HepG2 (cell line): ENCODE measurements around the gene AQP10. TPM values are rescaled to one million over a fixed set of nuclear protein-coding genes. Genes with fewer than 3 reads are reported as not detected.

Experiments
- CBX5 ChIP-seq: sonication (generic); formaldehyde crosslinking; IDR thresholded peaks from 2 replicates; pipeline ENCODE4 v1.4.0; 2020; ENCODE audit warnings: missing genetic modification reagents, borderline replicate concordance
- HCFC1 ChIP-seq: fragments of 150-350 bp; IDR thresholded peaks from 2 replicates; pipeline ENCODE4 v1.6.1; 2014; ENCODE audit warnings: low read depth, low read length
- KDM2A ChIP-seq: sonication (generic); formaldehyde crosslinking; IDR thresholded peaks from 2 replicates; pipeline ENCODE4 v1.4.0; 2020; ENCODE audit warnings: low read depth, missing genetic modification reagents, borderline replicate concordance
- KDM3A ChIP-seq: IDR thresholded peaks from 2 replicates; pipeline ENCODE4 v1.6.1; 2018; ENCODE audit warnings: low read depth, missing compliant biosample characterization
- NFRKB ChIP-seq: fragments of 450-650 bp; IDR thresholded peaks from 2 replicates; pipeline ENCODE4 v1.6.1; 2017
- NONO ChIP-seq, 2 experiments: fragments of 450-650 bp in 1 of 2; sonication (generic) in 1 of 2; formaldehyde crosslinking in 1 of 2; IDR thresholded peaks in 1 of 2; conservative IDR thresholded peaks in 1 of 2; 2 replicates each; pipeline versions ENCODE4 v1.6.1 to v1.8.0; 2017 to 2022; ENCODE audit warnings: mild to moderate bottlenecking in 1 of 2, missing genetic modification reagents in 1 of 2, moderate library complexity in 1 of 2
- PHF8 ChIP-seq: sonication (generic); formaldehyde crosslinking; IDR thresholded peaks from 2 replicates; pipeline ENCODE4 v1.5.0; 2020; ENCODE audit warnings: missing genetic modification reagents
- PTBP1 ChIP-seq: fragments of 200-400 bp; formaldehyde crosslinking; IDR thresholded peaks from 2 replicates; pipeline ENCODE4 v1.6.1; 2018; ENCODE audit warnings: low read length, low read depth; ENCODE audit not compliant: poor library complexity, severe bottlenecking
- SOX6 ChIP-seq, 2 experiments: fragments of 450-650 bp in 1 of 2; sonication (generic) in 1 of 2; formaldehyde crosslinking in 1 of 2; IDR thresholded peaks; 2 replicates each; pipeline versions ENCODE4 v1.4.0 to v1.6.1; 2017 to 2020; ENCODE audit warnings: antibody characterized with exemption in 1 of 2, mild to moderate bottlenecking in 1 of 2, missing genetic modification reagents in 1 of 2
- SP2 ChIP-seq: sonication (generic); formaldehyde crosslinking; IDR thresholded peaks from 2 replicates; pipeline ENCODE4 v1.5.1; 2020; ENCODE audit warnings: mild to moderate bottlenecking, missing genetic modification reagents
- SP5 ChIP-seq: IDR thresholded peaks from 2 replicates; pipeline ENCODE4 v1.6.1; 2016; ENCODE audit warnings: low read depth, borderline replicate concordance
- SPEN ChIP-seq: sonication (generic); formaldehyde crosslinking; IDR thresholded peaks from 2 replicates; pipeline ENCODE4 v1.5.1; 2020; ENCODE audit warnings: low read depth, mild to moderate bottlenecking, missing genetic modification reagents
- TOPORS ChIP-seq: sonication (generic); formaldehyde crosslinking; IDR thresholded peaks from 2 replicates; pipeline ENCODE4 v1.8.0; 2023; ENCODE audit warnings: mild to moderate bottlenecking, missing genetic modification reagents
- XRCC5 ChIP-seq: fragments of 200-400 bp; formaldehyde crosslinking; optimal IDR thresholded peaks from 2 replicates; pipeline ENCODE3; 2017; ENCODE audit warnings: mild to moderate bottlenecking, low read length
- ZBTB42 ChIP-seq: sonication (generic); formaldehyde crosslinking; IDR thresholded peaks from 2 replicates; pipeline ENCODE4 v1.5.0; 2020; ENCODE audit warnings: mild to moderate bottlenecking, missing genetic modification reagents
- ZBTB7B ChIP-seq: sonication (generic); formaldehyde crosslinking; IDR thresholded peaks from 2 replicates; pipeline ENCODE4 v1.4.0; 2020; ENCODE audit warnings: missing genetic modification reagents
- ZFP37 ChIP-seq: sonication (generic); formaldehyde crosslinking; IDR thresholded peaks from 2 replicates; pipeline ENCODE4 v1.4.0; 2020; ENCODE audit warnings: missing genetic modification reagents, borderline replicate concordance
- ZNF274 ChIP-seq: sonication (generic); formaldehyde crosslinking; IDR thresholded peaks from 2 replicates; pipeline ENCODE4 v1.5.1; 2020; ENCODE audit warnings: mild to moderate bottlenecking, missing genetic modification reagents
- ZNF329 ChIP-seq: sonication (generic); formaldehyde crosslinking; IDR thresholded peaks from 2 replicates; pipeline ENCODE4 v1.9.0; 2021; ENCODE audit warnings: low read depth, mild to moderate bottlenecking, missing genetic modification reagents
- ZNF331 ChIP-seq: sonication (generic); formaldehyde crosslinking; IDR thresholded peaks from 2 replicates; pipeline ENCODE4 v1.4.0; 2020; ENCODE audit warnings: missing genetic modification reagents
- ZNF749 ChIP-seq: sonication (generic); formaldehyde crosslinking; IDR thresholded peaks from 2 replicates; pipeline ENCODE4 v1.8.0; 2022; ENCODE audit warnings: mild to moderate bottlenecking, missing genetic modification reagents, moderate library complexity, borderline replicate concordance
- ZNF768 ChIP-seq: sonication (generic); formaldehyde crosslinking; IDR thresholded peaks from 2 replicates; pipeline ENCODE4 v1.4.0; 2020; ENCODE audit warnings: missing genetic modification reagents
- ZNF816 ChIP-seq: sonication (generic); formaldehyde crosslinking; IDR thresholded peaks from 2 replicates; pipeline ENCODE4 v1.8.0; 2022; ENCODE audit warnings: missing genetic modification reagents, mild to moderate bottlenecking, borderline replicate concordance
- ZSCAN25 ChIP-seq: sonication (generic); formaldehyde crosslinking; IDR thresholded peaks from 2 replicates; pipeline ENCODE4 v1.8.0; 2022; ENCODE audit warnings: mild to moderate bottlenecking, missing genetic modification reagents
- polyA plus RNA-seq, 8 experiments: library from polyadenylated mRNA; depleted of rRNA in 3 of 8; stranded (reverse) in 7 of 8; unstranded in 1 of 8; fragments of >200 nt; fragmentation: Illumina TruSeq in 4 of 8; extraction: Trizol in 4 of 8; gene quantifications; 2 replicates each; pipeline versions ENCODE4 v1.2.1 to v1.2.3, GENCODE V29; 2011 to 2016; ENCODE audit warnings: low read depth in 4 of 8, missing spikeins in 1 of 8, mixed read lengths in 1 of 8; ENCODE audit not compliant: insufficient read depth in 1 of 8
- total RNA-seq, 5 experiments: library from RNA; depleted of rRNA; stranded (reverse); fragments of >200 nt; fragmentation: Illumina TruSeq; extraction: Trizol; gene quantifications; 2 replicates each; pipeline ENCODE4 v1.2.3, GENCODE V29; 2016; ENCODE audit warnings: low read depth in 1 of 5
- TF ChIP-seq, protein P1 (sequence below): sonication (generic); formaldehyde crosslinking; IDR thresholded peaks from 2 replicates; pipeline ENCODE4 v1.8.0; 2022; ENCODE audit warnings: missing genetic modification reagents, mild to moderate bottlenecking, borderline replicate concordance
- TF ChIP-seq, protein P2 (sequence below): sonication (generic); formaldehyde crosslinking; IDR thresholded peaks from 2 replicates; pipeline ENCODE4 v1.8.1; 2023; ENCODE audit warnings: mild to moderate bottlenecking, missing genetic modification reagents
- TF ChIP-seq, protein P3 (sequence below): sonication (generic); formaldehyde crosslinking; IDR thresholded peaks from 2 replicates; pipeline ENCODE4 v1.4.0; 2020; ENCODE audit warnings: missing genetic modification reagents

AQP10 gene
- total and polyA plus RNA-seq, 2 of the 13 experiments (the other 11 are each of a cell fraction or from before 2014, with no cell fraction given): 0.30 TPM; not detected in 1

DNA sequence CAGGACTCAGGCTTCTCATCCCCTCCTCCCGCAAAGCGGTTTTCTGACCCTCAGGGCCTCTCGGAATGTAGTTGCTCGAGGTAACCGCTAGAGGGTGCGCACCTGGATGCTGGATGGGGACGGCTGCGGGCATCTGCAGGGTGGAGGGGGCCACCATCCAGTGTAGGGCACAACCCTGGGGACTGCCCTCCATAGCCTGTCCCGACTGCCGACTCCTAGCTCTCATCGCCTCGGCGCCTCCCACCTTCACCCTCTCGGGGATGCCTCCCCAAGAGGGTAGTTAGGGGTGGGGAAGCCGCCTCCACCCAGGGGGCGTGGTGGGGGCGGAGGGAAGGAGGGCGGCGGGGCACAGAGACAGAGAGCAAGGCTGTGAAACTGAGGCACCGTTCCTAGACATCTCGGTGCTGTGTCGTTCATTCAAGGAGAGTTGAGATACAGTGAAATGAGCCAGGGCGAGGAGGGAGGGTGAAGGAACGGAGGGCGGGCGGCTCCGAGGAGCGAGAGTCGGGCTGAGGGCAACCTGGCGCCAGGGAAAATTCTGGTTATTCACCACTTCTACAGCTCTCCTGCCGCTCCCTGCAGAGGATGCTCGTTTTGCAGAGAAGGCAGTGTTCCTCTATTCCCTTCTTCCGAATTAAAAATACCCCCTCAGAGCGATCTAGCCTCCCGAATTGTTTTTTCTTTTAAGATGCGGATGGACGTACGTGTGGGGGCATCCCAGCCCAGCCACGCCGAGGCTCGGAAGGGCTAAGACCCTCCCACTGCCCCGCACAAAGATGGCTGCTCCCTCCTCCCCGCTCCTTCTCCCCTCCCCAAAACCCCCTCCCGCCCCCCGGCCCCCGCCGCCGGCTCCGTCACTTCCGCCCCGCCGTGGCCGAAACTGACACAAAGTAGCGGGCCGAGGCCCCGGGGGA, 4.0 kb downstream of the AQP10 start, which contains the start of gene ATP8B2 (continued):
- TF ChIP-seq NONO (IDR thresholded peaks at IDR 0.05) (no peak), NONO (CRISPR knock-in tag; conservative IDR thresholded peaks at IDR 0.05) (peak; percentile 52; the same call in 1 of the 2 replicates), XRCC5 (peak; percentile 95), ZFP37 (CRISPR knock-in tag) (0 out of 2 replicates have a peak, but pooled peaks have one; percentile 37), ZNF274 (CRISPR knock-in tag) (no peak; the same call in 1 of the 2 replicates), KDM2A (CRISPR knock-in tag) (peak; percentile 55; the same call in 1 of the 2 replicates), PTBP1 (no peak), SP5 (peak; percentile 52; the same call in 1 of the 2 replicates), HCFC1 (no peak), SP2 (CRISPR knock-in tag) (no peak), NFRKB (no peak), PHF8 (CRISPR knock-in tag) (peak; percentile 23; the same call in 1 of the 2 replicates), SOX6 (IDR thresholded peaks at IDR 0.05) (no peak), SOX6 (CRISPR knock-in tag; IDR thresholded peaks at IDR 0.05) (peak; percentile 40), ZNF768 (CRISPR knock-in tag) (peak; percentile 39; the same call in 1 of the 2 replicates), TOPORS (CRISPR knock-in tag) (no peak), ZBTB7B (CRISPR knock-in tag) (peak; percentile 92), ZBTB42 (CRISPR knock-in tag) (no peak), KDM3A (CRISPR knock-in tag) (0 out of 2 replicates have a peak, but pooled peaks have one; percentile 14), CBX5 (CRISPR knock-in tag) (0 out of 2 replicates have a peak, but pooled peaks have one; percentile 20), ZSCAN25 (0 out of 2 replicates have a peak, but pooled peaks have one; percentile 22), ZNF329 (CRISPR knock-in tag) (no peak), ZNF749 (CRISPR knock-in tag) (no peak), ZNF816 (CRISPR knock-in tag) (no peak), ZNF331 (CRISPR knock-in tag) (peak; percentile 61; the same call in 1 of the 2 replicates), SPEN (CRISPR knock-in tag) (no peak)
- TF ChIP-seq, protein P1, sequence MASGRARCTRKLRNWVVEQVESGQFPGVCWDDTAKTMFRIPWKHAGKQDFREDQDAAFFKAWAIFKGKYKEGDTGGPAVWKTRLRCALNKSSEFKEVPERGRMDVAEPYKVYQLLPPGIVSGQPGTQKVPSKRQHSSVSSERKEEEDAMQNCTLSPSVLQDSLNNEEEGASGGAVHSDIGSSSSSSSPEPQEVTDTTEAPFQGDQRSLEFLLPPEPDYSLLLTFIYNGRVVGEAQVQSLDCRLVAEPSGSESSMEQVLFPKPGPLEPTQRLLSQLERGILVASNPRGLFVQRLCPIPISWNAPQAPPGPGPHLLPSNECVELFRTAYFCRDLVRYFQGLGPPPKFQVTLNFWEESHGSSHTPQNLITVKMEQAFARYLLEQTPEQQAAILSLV (CRISPR knock-in tag): no peak
- TF ChIP-seq, protein P2, sequence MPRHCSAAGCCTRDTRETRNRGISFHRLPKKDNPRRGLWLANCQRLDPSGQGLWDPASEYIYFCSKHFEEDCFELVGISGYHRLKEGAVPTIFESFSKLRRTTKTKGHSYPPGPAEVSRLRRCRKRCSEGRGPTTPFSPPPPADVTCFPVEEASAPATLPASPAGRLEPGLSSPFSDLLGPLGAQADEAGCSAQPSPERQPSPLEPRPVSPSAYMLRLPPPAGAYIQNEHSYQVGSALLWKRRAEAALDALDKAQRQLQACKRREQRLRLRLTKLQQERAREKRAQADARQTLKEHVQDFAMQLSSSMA (CRISPR knock-in tag): no peak
- TF ChIP-seq, protein P3, sequence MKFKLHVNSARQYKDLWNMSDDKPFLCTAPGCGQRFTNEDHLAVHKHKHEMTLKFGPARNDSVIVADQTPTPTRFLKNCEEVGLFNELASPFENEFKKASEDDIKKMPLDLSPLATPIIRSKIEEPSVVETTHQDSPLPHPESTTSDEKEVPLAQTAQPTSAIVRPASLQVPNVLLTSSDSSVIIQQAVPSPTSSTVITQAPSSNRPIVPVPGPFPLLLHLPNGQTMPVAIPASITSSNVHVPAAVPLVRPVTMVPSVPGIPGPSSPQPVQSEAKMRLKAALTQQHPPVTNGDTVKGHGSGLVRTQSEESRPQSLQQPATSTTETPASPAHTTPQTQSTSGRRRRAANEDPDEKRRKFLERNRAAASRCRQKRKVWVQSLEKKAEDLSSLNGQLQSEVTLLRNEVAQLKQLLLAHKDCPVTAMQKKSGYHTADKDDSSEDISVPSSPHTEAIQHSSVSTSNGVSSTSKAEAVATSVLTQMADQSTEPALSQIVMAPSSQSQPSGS: peak; percentile 52; the same call in 1 of the 2 replicates
